GM12878 (cell line): ENCODE measurements around the gene GIMAP7. TPM values are rescaled to one million over a fixed set of nuclear protein-coding genes. Genes with fewer than 3 reads are reported as not detected.

Experiments used
- ATAC-seq: fragments of 200-7000 bp; cut with Tn5 transposase; 3 replicates; pipeline ENCODE4 v1.9.1; 2020; ENCODE audit warnings: mild to moderate bottlenecking, moderate library complexity
- BruUV-seq: library from RNA; stranded (reverse); fragments of 400-500 nt; replicated peaks from 2 replicates; lab custom pipeline; 2021; lab: Mats Ljungman, UMichigan
- CTCF ChIA-PET: fragments of 300-600 bp; sonication (Branson Sonifier 250); formaldehyde crosslinking; extraction: SDS; loops from one replicate; lab custom pipeline; 2021; ENCODE audit warnings: inconsistent platforms; lab: Yijun Ruan, JAX
- POLR2A ChIA-PET: fragments of 350-600 bp; formaldehyde crosslinking; extraction: SDS; loops from one replicate; lab custom pipeline; 2021; ENCODE audit warnings: inconsistent platforms; lab: Charles Lee
- RAD21 ChIA-PET: fragments of 300-600 bp; sonication (Branson Sonifier 250); formaldehyde crosslinking; loops from one replicate; lab custom pipeline; 2023; ENCODE audit warnings: antibody characterized with exemption; ENCODE audit not compliant: unreplicated experiment; lab: Charles Lee
- SMC1A ChIA-PET: fragments of 300-600 bp; sonication (Branson Sonifier 250); formaldehyde crosslinking; loops from one replicate; lab custom pipeline; 2023; ENCODE audit not compliant: unreplicated experiment, uncharacterized antibody; lab: Charles Lee
- DNase-seq: peaks from one replicate; pipeline ENCODE4 v3.0.0-alpha.2; 2011; ENCODE audit warnings: low read depth, low spot score
- FAIRE-seq: peaks from 3 replicates; lab custom pipeline; 2011; peaks lifted over from hg19 to GRCh38; lab: Jason Lieb, UNC
- H2AFZ ChIP-seq: 2 replicates; pipeline ENCODE4 v1.6.0; 2011; ENCODE audit warnings: low read depth, low read length, control low read depth; ENCODE audit not compliant: control insufficient read depth
- H3K27ac ChIP-seq: 2 replicates; pipeline ENCODE4 v1.5.1; 2011; ENCODE audit warnings: control low read depth; ENCODE audit not compliant: control insufficient read depth, insufficient read depth
- H3K27me3 ChIP-seq, 2 experiments: replicated peaks in 1 of 2; 2 replicates each; pipeline versions ENCODE4 v1.6.0 to v1.6.1; 2011; ENCODE audit warnings: low read length in 1 of 2; ENCODE audit not compliant: control insufficient read depth in 2 of 2, insufficient read depth in 2 of 2
- H3K36me3 ChIP-seq, 2 experiments: 2 replicates each; pipeline ENCODE4 v1.5.1; 2011; ENCODE audit warnings: low read length in 1 of 2; ENCODE audit not compliant: control insufficient read depth in 2 of 2, insufficient read depth in 2 of 2
- H3K4me1 ChIP-seq: 2 replicates; pipeline ENCODE4 v1.6.1; 2011; ENCODE audit warnings: mild to moderate bottlenecking, low read length, moderate library complexity, mixed read lengths; ENCODE audit not compliant: control insufficient read depth, insufficient read depth
- H3K4me2 ChIP-seq: 2 replicates; pipeline ENCODE4 v1.6.0; 2011; ENCODE audit warnings: control low read depth; ENCODE audit not compliant: control insufficient read depth, insufficient read depth
- H3K4me3 ChIP-seq: fragments of 200-600 bp; sonication (generic); 2 replicates; pipeline ENCODE4 v1.5.1; 2016
- H3K79me2 ChIP-seq: 2 replicates; pipeline ENCODE4 v1.6.0; 2011; ENCODE audit warnings: low read length; ENCODE audit not compliant: control insufficient read depth, insufficient read depth
- H3K9ac ChIP-seq: 2 replicates; pipeline ENCODE4 v1.8.0; 2011; ENCODE audit warnings: low read length, control low read depth, mixed read lengths; ENCODE audit not compliant: control insufficient read depth, insufficient read depth
- H3K9me3 ChIP-seq: replicated peaks from 3 replicates; pipeline ENCODE4 v1.5.1; 2011; ENCODE audit warnings: mild to moderate bottlenecking, low read length; ENCODE audit not compliant: control insufficient read depth, insufficient read depth
- H4K20me1 ChIP-seq: 2 replicates; pipeline ENCODE4 v1.6.0; 2011; ENCODE audit not compliant: control insufficient read depth, insufficient read depth
- HCFC1 ChIP-seq: fragments of 150-350 bp; IDR thresholded peaks from 2 replicates; pipeline ENCODE4 v1.6.1; 2014; ENCODE audit warnings: low read length
- MEF2B ChIP-seq: fragments of 450-650 bp; IDR thresholded peaks from 2 replicates; pipeline ENCODE4 v1.6.1; 2018; ENCODE audit warnings: mild to moderate bottlenecking, moderate library complexity; ENCODE audit not compliant: partially characterized antibody, poor library complexity, severe bottlenecking
- MXI1 ChIP-seq: fragments of 150-350 bp; IDR thresholded peaks from 2 replicates; pipeline ENCODE4 v1.6.1; 2011; ENCODE audit warnings: low read depth, mild to moderate bottlenecking, inconsistent platforms, low read length, improper control_type of control experiment
- NFYA ChIP-seq: IDR thresholded peaks from 2 replicates; pipeline ENCODE4 v1.6.1; 2011; ENCODE audit warnings: low read depth, mild to moderate bottlenecking, low read length, improper control_type of control experiment, borderline replicate concordance
- NRF1 ChIP-seq: conservative IDR thresholded peaks from 2 replicates; pipeline ENCODE4 v1.6.1; 2011; ENCODE audit warnings: mild to moderate bottlenecking, low read depth, low read length, improper control_type of control experiment
- SREBF1 ChIP-seq: IDR thresholded peaks from 2 replicates; pipeline ENCODE4 v1.6.1; 2012; ENCODE audit warnings: mild to moderate bottlenecking, low read length
- TARDBP ChIP-seq: IDR thresholded peaks from 2 replicates; pipeline ENCODE4 v1.6.1; 2016; ENCODE audit warnings: borderline replicate concordance
- TCF3 ChIP-seq: IDR thresholded peaks from 2 replicates; pipeline ENCODE4 v1.6.1; 2012; ENCODE audit warnings: low read depth, mild to moderate bottlenecking, low read length, borderline replicate concordance; ENCODE audit not compliant: insufficient read depth
- ZNF24 ChIP-seq: fragments of 450-650 bp; IDR thresholded peaks from 2 replicates; pipeline ENCODE4 v1.6.1; 2017; ENCODE audit warnings: antibody characterized with exemption, mild to moderate bottlenecking
- ZNF274 ChIP-seq: IDR thresholded peaks from one replicate; pipeline ENCODE4 v1.8.0; 2011; ENCODE audit not compliant: insufficient read length, insufficient read depth
- WGBS: methylation state at CpG from one replicate; pipeline ENCODE4 v1.1.6; 2016; ENCODE audit warnings: low lambda C conversion rate; ENCODE audit not compliant: insufficient replicate concordance, insufficient coverage; ENCODE audit errors: missing lambda C conversion rate; 5-methylcytosine and 5-hydroxymethylcytosine counted together
- in situ Hi-C: fragments of 300-500 bp; cut with MboI; formaldehyde crosslinking; loops from 9 replicates; pipeline ENCODE4 v1.14.3; 2018; ENCODE audit warnings: mixed read lengths
- intact Hi-C: fragments of 100-400 bp; cut with micrococcal nuclease; formaldehyde crosslinking; loops from one replicate; pipeline ENCODE4 v1.14.2; 2022; ENCODE audit not compliant: unreplicated experiment
- polyA plus RNA-seq, 11 experiments: library from polyadenylated mRNA; depleted of rRNA in 4 of 11; unstranded in 6 of 11; stranded (reverse) in 5 of 11; fragments of >200 nt; fragmentation: Nextera tagmentation in 4 of 11; fragmentation: Illumina TruSeq in 1 of 11; extraction: Ambion mirVana in 4 of 11; extraction: Trizol in 1 of 11; gene quantifications; 1 replicate in 1 of 11; 2 replicates in 10 of 11; pipeline versions ENCODE4 v1.2.1 to v1.2.3, GENCODE V29; 2011 to 2016; ENCODE audit warnings: inconsistent platforms in 2 of 11, missing spikeins in 2 of 11, low read depth in 1 of 11
- total RNA-seq, 4 experiments: library from RNA; depleted of rRNA in 3 of 4; stranded (reverse); fragments of >200 nt in 3 of 4; fragmentation: Illumina TruSeq in 1 of 4; extraction: Trizol in 1 of 4; gene quantifications; 2 replicates each; pipeline versions ENCODE4 v1.2.1 to v1.2.3, GENCODE V29; 2013 to 2021
- TF ChIP-seq, protein P1 (sequence below): fragments of 450-650 bp; formaldehyde crosslinking; IDR thresholded peaks from 2 replicates; pipeline ENCODE4 v1.5.0; 2022; ENCODE audit warnings: mild to moderate bottlenecking, missing genetic modification characterization
- TF ChIP-seq, protein P2 (sequence below): fragments of 450-650 bp; formaldehyde crosslinking; IDR thresholded peaks from 2 replicates; pipeline ENCODE4 v1.4.0; 2022; ENCODE audit warnings: mild to moderate bottlenecking, moderate library complexity
- TF ChIP-seq, protein P3 (sequence below): fragments of 450-650 bp; IDR thresholded peaks from 2 replicates; pipeline ENCODE4 v1.6.1; 2014; ENCODE audit warnings: mild to moderate bottlenecking

GIMAP7 gene
- total and polyA plus RNA-seq, 10 of the 15 experiments (the other 5 are each of a cell fraction or from before 2014, with no cell fraction given), result 2.7 to 16.6 (median 5.4) TPM

GRCh38 chr7:150564566-150564965 is 49.9 kb downstream of the GIMAP7 start:
- SMC1A ChIA-PET, result no interaction called here
- ATAC-seq (no peak), DNase-seq (no peak), FAIRE-seq (no peak)
- intact Hi-C loops, result no loop called here
- in situ Hi-C loops, result no loop called here
- WGBS, result 95% methylated on average over 3 of the region's 3 CpGs
- peaks cover 9% of the 10 kb centered on the region for H3K9me3 ChIP-seq
- no peak overlapping the region for H3K4me3 ChIP-seq
- H3K4me1 ChIP-seq, result no peaks in the 10 kb centered on the region
- no peaks in the 10 kb centered on the region; the same call in 1 of the 2 replicates for H3K79me2 ChIP-seq
- no TSS peak for BruUV-seq
- H3K4me2 ChIP-seq, result no peak overlapping the region
- H2AFZ ChIP-seq, result no peak overlapping the region
- H4K20me1 ChIP-seq, result no peaks in the 10 kb centered on the region
- H3K9ac ChIP-seq, result no peak overlapping the region
- RAD21 ChIA-PET, result no interaction called here
- POLR2A ChIA-PET, result no interaction called here
- CTCF ChIA-PET, result no interaction called here
- H3K27me3 ChIP-seq, result no peaks in the 10 kb centered on the region
- no peak for TF ChIP-seq HCFC1
- no peak for TF ChIP-seq NRF1
- TF ChIP-seq SREBF1, result no peak
- TF ChIP-seq TCF3, result no peak
- TF ChIP-seq, protein P1, sequence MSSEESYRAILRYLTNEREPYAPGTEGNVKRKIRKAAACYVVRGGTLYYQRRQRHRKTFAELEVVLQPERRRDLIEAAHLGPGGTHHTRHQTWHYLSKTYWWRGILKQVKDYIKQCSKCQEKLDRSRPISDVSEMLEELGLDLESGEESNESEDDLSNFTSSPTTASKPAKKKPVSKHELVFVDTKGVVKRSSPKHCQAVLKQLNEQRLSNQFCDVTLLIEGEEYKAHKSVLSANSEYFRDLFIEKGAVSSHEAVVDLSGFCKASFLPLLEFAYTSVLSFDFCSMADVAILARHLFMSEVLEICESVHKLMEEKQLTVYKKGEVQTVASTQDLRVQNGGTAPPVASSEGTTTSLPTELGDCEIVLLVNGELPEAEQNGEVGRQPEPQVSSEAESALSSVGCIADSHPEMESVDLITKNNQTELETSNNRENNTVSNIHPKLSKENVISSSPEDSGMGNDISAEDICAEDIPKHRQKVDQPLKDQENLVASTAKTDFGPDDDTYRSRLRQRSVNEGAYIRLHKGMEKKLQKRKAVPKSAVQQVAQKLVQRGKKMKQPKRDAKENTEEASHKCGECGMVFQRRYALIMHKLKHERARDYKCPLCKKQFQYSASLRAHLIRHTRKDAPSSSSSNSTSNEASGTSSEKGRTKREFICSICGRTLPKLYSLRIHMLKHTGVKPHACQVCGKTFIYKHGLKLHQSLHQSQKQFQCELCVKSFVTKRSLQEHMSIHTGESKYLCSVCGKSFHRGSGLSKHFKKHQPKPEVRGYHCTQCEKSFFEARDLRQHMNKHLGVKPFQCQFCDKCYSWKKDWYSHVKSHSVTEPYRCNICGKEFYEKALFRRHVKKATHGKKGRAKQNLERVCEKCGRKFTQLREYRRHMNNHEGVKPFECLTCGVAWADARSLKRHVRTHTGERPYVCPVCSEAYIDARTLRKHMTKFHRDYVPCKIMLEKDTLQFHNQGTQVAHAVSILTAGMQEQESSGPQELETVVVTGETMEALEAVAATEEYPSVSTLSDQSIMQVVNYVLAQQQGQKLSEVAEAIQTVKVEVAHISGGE, result no peak
- no peak for TF ChIP-seq ZNF274
- TF ChIP-seq, protein P2, sequence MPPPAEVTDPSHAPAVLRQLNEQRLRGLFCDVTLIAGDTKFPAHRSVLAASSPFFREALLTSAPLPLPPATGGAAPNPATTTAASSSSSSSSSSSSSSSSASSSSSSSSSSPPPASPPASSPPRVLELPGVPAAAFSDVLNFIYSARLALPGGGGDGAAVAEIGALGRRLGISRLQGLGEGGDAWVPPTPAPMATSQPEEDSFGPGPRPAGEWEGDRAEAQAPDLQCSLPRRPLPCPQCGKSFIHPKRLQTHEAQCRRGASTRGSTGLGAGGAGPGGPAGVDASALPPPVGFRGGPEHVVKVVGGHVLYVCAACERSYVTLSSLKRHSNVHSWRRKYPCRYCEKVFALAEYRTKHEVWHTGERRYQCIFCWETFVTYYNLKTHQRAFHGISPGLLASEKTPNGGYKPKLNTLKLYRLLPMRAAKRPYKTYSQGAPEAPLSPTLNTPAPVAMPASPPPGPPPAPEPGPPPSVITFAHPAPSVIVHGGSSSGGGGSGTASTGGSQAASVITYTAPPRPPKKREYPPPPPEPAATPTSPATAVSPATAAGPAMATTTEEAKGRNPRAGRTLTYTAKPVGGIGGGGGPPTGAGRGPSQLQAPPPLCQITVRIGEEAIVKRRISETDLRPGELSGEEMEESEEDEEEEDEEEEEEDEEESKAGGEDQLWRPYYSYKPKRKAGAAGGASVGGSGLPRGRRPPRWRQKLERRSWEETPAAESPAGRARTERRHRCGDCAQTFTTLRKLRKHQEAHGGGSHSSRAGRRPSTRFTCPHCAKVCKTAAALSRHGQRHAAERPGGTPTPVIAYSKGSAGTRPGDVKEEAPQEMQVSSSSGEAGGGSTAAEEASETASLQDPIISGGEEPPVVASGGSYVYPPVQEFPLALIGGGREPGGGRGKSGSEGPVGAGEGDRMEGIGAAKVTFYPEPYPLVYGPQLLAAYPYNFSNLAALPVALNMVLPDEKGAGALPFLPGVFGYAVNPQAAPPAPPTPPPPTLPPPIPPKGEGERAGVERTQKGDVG (CRISPR knock-in tag), result no peak
- no peak for TF ChIP-seq MXI1
- TF ChIP-seq MEF2B, result no peak
- TF ChIP-seq ZNF24, result no peak
- TF ChIP-seq NFYA, result no peak
- TF ChIP-seq, protein P3, sequence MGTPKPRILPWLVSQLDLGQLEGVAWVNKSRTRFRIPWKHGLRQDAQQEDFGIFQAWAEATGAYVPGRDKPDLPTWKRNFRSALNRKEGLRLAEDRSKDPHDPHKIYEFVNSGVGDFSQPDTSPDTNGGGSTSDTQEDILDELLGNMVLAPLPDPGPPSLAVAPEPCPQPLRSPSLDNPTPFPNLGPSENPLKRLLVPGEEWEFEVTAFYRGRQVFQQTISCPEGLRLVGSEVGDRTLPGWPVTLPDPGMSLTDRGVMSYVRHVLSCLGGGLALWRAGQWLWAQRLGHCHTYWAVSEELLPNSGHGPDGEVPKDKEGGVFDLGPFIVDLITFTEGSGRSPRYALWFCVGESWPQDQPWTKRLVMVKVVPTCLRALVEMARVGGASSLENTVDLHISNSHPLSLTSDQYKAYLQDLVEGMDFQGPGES, result no peak
- no peak for TF ChIP-seq TARDBP
- H3K36me3 ChIP-seq, result no peaks in the 10 kb centered on the region
- no peak overlapping the region for H3K27ac ChIP-seq
